ENCODE measurements around the gene ZNF292.

Gene ZNF292

GRCh38 chr6:87180105-87180728 lies 24.9 kb downstream of the ZNF292 start:
- H3K9me3 ChIP-seq (ENCODE audit: insufficient read depth, low read length, severe bottlenecking), result no peaks in the 10 kb centered on the region
- H4K20me1 ChIP-seq (ENCODE audit: insufficient read depth, low read length), result peaks cover 85% of the 10 kb centered on the region
- H3K36me3 ChIP-seq (ENCODE audit: insufficient read depth, low read length), result peaks cover 49% of the 10 kb centered on the region
- no peak overlapping the region for H3K4me2 ChIP-seq (ENCODE audit: insufficient read depth, low read length)
- peaks cover 100% of the 10 kb centered on the region for H3K79me2 ChIP-seq (ENCODE audit: insufficient read depth, low read length)
- H3K27ac ChIP-seq (ENCODE audit: low read length), result no peak overlapping the region
- H3K27me3 ChIP-seq (ENCODE audit: insufficient read depth, low read length, poor library complexity), result no peaks in the 10 kb centered on the region
- DNase-seq, result no peak
- no peak for TF ChIP-seq CTCF (IDR thresholded peaks at IDR 0.05; ENCODE audit: borderline replicate concordance, extremely low read depth, low read length, poor library complexity, severe bottlenecking)
- H3K4me1 ChIP-seq (ENCODE audit: insufficient read depth, low read length), result no peaks in the 10 kb centered on the region
- no peak overlapping the region for H3K9ac ChIP-seq (ENCODE audit: low read depth, low read length)
- no peak for ATAC-seq (ENCODE audit: insufficient read depth, low read depth)
- H3K4me3 ChIP-seq (ENCODE audit: low read depth in 1 of 2, low read length in 2 of 2), result no peak overlapping the region
- H2AFZ ChIP-seq (ENCODE audit: low read depth, low read length), result no peak overlapping the region

GRCh38 chr6:87181903-87182302 lies 26.5 kb downstream of the ZNF292 start:
- ATAC-seq (ENCODE audit: insufficient read depth, low read depth) (no peak), DNase-seq (no peak)
- no peak overlapping the region for H2AFZ ChIP-seq (ENCODE audit: low read depth, low read length)
- H3K4me3 ChIP-seq (ENCODE audit: low read depth in 1 of 2, low read length in 2 of 2), result no peak overlapping the region
- no peak overlapping the region for H3K9ac ChIP-seq (ENCODE audit: low read depth, low read length)
- H3K4me2 ChIP-seq (ENCODE audit: insufficient read depth, low read length), result no peak overlapping the region
- H3K27me3 ChIP-seq (ENCODE audit: insufficient read depth, low read length, poor library complexity), result no peaks in the 10 kb centered on the region
- peaks cover 100% of the 10 kb centered on the region for H3K79me2 ChIP-seq (ENCODE audit: insufficient read depth, low read length)
- no peak for TF ChIP-seq EZH2 (IDR thresholded peaks at IDR 0.05; ENCODE audit: borderline replicate concordance, low read depth, low read length, severe bottlenecking)
- no peak for TF ChIP-seq CTCF (IDR thresholded peaks at IDR 0.05; ENCODE audit: borderline replicate concordance, extremely low read depth, low read length, poor library complexity, severe bottlenecking)
- H3K9me3 ChIP-seq (ENCODE audit: insufficient read depth, low read length, severe bottlenecking), result no peaks in the 10 kb centered on the region
- no peak overlapping the region for H3K27ac ChIP-seq (ENCODE audit: low read length)
- H3K4me1 ChIP-seq (ENCODE audit: insufficient read depth, low read length), result no peaks in the 10 kb centered on the region
- peaks cover 49% of the 10 kb centered on the region for H3K36me3 ChIP-seq (ENCODE audit: insufficient read depth, low read length)
- H4K20me1 ChIP-seq (ENCODE audit: insufficient read depth, low read length), result peaks cover 84% of the 10 kb centered on the region

- Histone ChIP-seq H3K4me3 (ENCODE audit: low read depth in 1 of 2, low read length in 2 of 2) (no peak overlapping the region), H3K9me3 (ENCODE audit: insufficient read depth, low read length, severe bottlenecking) (no peaks in the 10 kb centered on the region), H2AFZ (ENCODE audit: low read depth, low read length) (no peak overlapping the region), H3K27ac (ENCODE audit: low read length) (no peak overlapping the region), H3K27me3 (ENCODE audit: insufficient read depth, low read length, poor library complexity) (no peaks in the 10 kb centered on the region), H3K79me2 (ENCODE audit: insufficient read depth, low read length) (peaks cover 100% of the 10 kb centered on the region), H3K36me3 (ENCODE audit: insufficient read depth, low read length) (peaks cover 49% of the 10 kb centered on the region), H3K9ac (ENCODE audit: low read depth, low read length) (no peak overlapping the region), H3K4me1 (ENCODE audit: insufficient read depth, low read length) (no peaks in the 10 kb centered on the region), H3K4me2 (ENCODE audit: insufficient read depth, low read length) (no peak overlapping the region), H4K20me1 (ENCODE audit: insufficient read depth, low read length) (peaks cover 83% of the 10 kb centered on the region)
- ATAC-seq (ENCODE audit: insufficient read depth, low read depth) (no peak), DNase-seq (no peak)
- TF ChIP-seq CTCF (IDR thresholded peaks at IDR 0.05; ENCODE audit: borderline replicate concordance, extremely low read depth, low read length, poor library complexity, severe bottlenecking) (no peak), EZH2 (IDR thresholded peaks at IDR 0.05; ENCODE audit: borderline replicate concordance, low read depth, low read length, severe bottlenecking) (no peak)
Observed at GRCh38 chr6:87182321-87182720, 27.0 kb downstream of the ZNF292 start.

GRCh38 chr6:87182940-87183339 lies 27.6 kb downstream of the ZNF292 start:
- ATAC-seq (ENCODE audit: insufficient read depth, low read depth), result no peak
- Histone ChIP-seq H2AFZ (ENCODE audit: low read depth, low read length) (no peak overlapping the region), H3K9me3 (ENCODE audit: insufficient read depth, low read length, severe bottlenecking) (no peaks in the 10 kb centered on the region), H3K9ac (ENCODE audit: low read depth, low read length) (no peak overlapping the region), H3K79me2 (ENCODE audit: insufficient read depth, low read length) (peaks cover 100% of the 10 kb centered on the region), H3K27me3 (ENCODE audit: insufficient read depth, low read length, poor library complexity) (no peaks in the 10 kb centered on the region), H3K4me1 (ENCODE audit: insufficient read depth, low read length) (no peaks in the 10 kb centered on the region), H3K36me3 (ENCODE audit: insufficient read depth, low read length) (peaks cover 49% of the 10 kb centered on the region), H4K20me1 (ENCODE audit: insufficient read depth, low read length) (peaks cover 83% of the 10 kb centered on the region), H3K4me3 (ENCODE audit: low read depth in 1 of 2, low read length in 2 of 2) (no peak overlapping the region), H3K4me2 (ENCODE audit: insufficient read depth, low read length) (no peak overlapping the region), H3K27ac (ENCODE audit: low read length) (no peak overlapping the region)
- TF ChIP-seq EZH2 (IDR thresholded peaks at IDR 0.05; ENCODE audit: borderline replicate concordance, low read depth, low read length, severe bottlenecking) (no peak), CTCF (IDR thresholded peaks at IDR 0.05; ENCODE audit: borderline replicate concordance, extremely low read depth, low read length, poor library complexity, severe bottlenecking) (no peak)
- DNase-seq, result no peak
